CD14-positive monocyte (primary cell): Measurements from ENCODE around the gene AATK. TPM values are rescaled to one million over a fixed set of nuclear protein-coding genes. Genes with fewer than 3 reads are reported as not detected.
"Not testable (repeated sequence)": the region's sequence is repeated elsewhere in the genome, so short reads cannot be mapped to it uniquely, and the experiment has no call there.

ENCODE experiments used
- DNase-seq, 3 donors: peaks; one replicate each; pipeline ENCODE4 v3.0.0-alpha.2; 2011 to 2022
- H2AFZ ChIP-seq: 2 replicates; pipeline ENCODE4 v1.6.0; 2012; ENCODE audit warnings: mild to moderate bottlenecking, low read depth, low read length, inconsistent platforms; ENCODE audit not compliant: insufficient read depth, poor library complexity, severe bottlenecking
- H3K27ac ChIP-seq, 2 donors: 1 replicate in 1 of 2; 2 replicates in 1 of 2; pipeline ENCODE4 v1.5.1; 2012 to 2013; ENCODE audit warnings: low read length in 2 of 2, control low read depth in 1 of 2, inconsistent platforms in 1 of 2, low read depth in 1 of 2, mild to moderate bottlenecking in 1 of 2
- H3K27me3 ChIP-seq, 2 donors: one replicate each; pipeline versions ENCODE4 v1.6.0 to v1.6.1; 2011 to 2013; ENCODE audit warnings: low read length in 2 of 2; ENCODE audit not compliant: control insufficient read depth in 2 of 2, insufficient read depth in 2 of 2
- H3K36me3 ChIP-seq, 2 donors: replicated peaks in 1 of 2; 1 replicate in 1 of 2; 2 replicates in 1 of 2; pipeline versions ENCODE4 v1.5.1 to v1.6.1; 2012 to 2013; ENCODE audit warnings: low read length in 2 of 2, control low read depth in 1 of 2, inconsistent platforms in 1 of 2, mild to moderate bottlenecking in 1 of 2; ENCODE audit not compliant: insufficient read depth in 2 of 2, control insufficient read depth in 1 of 2
- H3K4me1 ChIP-seq, 2 donors: 1 replicate in 1 of 2; 2 replicates in 1 of 2; pipeline versions ENCODE4 v1.5.1 to v1.6.1; 2012 to 2013; ENCODE audit warnings: low read length in 2 of 2, control low read depth in 1 of 2, inconsistent platforms in 1 of 2, mild to moderate bottlenecking in 1 of 2, moderate library complexity in 1 of 2; ENCODE audit not compliant: insufficient read depth in 2 of 2, control insufficient read depth in 1 of 2
- H3K4me2 ChIP-seq: replicated peaks from 2 replicates; pipeline ENCODE3; 2012; ENCODE audit warnings: low read length, moderate library complexity, mild to moderate bottlenecking; ENCODE audit not compliant: poor library complexity, severe bottlenecking; ENCODE audit errors: extremely low read depth
- H3K4me3 ChIP-seq, 3 experiments: fragments of 200-600 bp in 1 of 3; sonication (generic) in 1 of 3; replicated peaks in 1 of 3; 1 replicate in 2 of 3; 2 replicates in 1 of 3; pipeline ENCODE4 v1.5.1; 2011 to 2013; ENCODE audit warnings: low read length in 3 of 3, mild to moderate bottlenecking in 3 of 3, control low read depth in 2 of 3, low read depth in 2 of 3, inconsistent platforms in 1 of 3, moderate library complexity in 1 of 3
- H3K79me2 ChIP-seq: 2 replicates; pipeline ENCODE4 v1.6.0; 2012; ENCODE audit warnings: mild to moderate bottlenecking, control low read depth, inconsistent platforms, low read length, moderate library complexity; ENCODE audit not compliant: insufficient read depth
- H3K9ac ChIP-seq: 2 replicates; pipeline ENCODE4 v1.6.0; 2017; ENCODE audit warnings: low read length, mild to moderate bottlenecking; ENCODE audit not compliant: insufficient read depth, poor library complexity, severe bottlenecking
- H3K9me3 ChIP-seq, 2 donors: replicated peaks in 1 of 2; 1 replicate in 1 of 2; 2 replicates in 1 of 2; pipeline versions ENCODE4 v1.5.1 to v1.6.1; 2012 to 2013; ENCODE audit warnings: low read length in 2 of 2, control low read depth in 1 of 2; ENCODE audit not compliant: control insufficient read depth in 1 of 2, insufficient read depth in 1 of 2
- H4K20me1 ChIP-seq: 2 replicates; pipeline ENCODE4 v1.6.0; 2012; ENCODE audit warnings: mild to moderate bottlenecking, low read length, control low read depth, moderate library complexity; ENCODE audit not compliant: insufficient read depth
- H3K27ac Mint-ChIP-seq, 7 donors: one replicate each; pipeline ENCODE4 v1.8.0; 2020; ENCODE audit warnings: mild to moderate bottlenecking in 7 of 7, mixed read lengths in 7 of 7, moderate library complexity in 6 of 7, inconsistent platforms in 2 of 7
- H3K27me3 Mint-ChIP-seq, 3 donors: one replicate each; pipeline ENCODE4 v1.8.0; 2021 to 2022; ENCODE audit warnings: low read depth in 3 of 3, mild to moderate bottlenecking in 3 of 3, mixed read lengths in 3 of 3, moderate library complexity in 3 of 3, inconsistent platforms in 1 of 3
- H3K36me3 Mint-ChIP-seq, 2 donors: one replicate each; pipeline ENCODE4 v1.8.0; 2020; ENCODE audit warnings: mixed read lengths in 2 of 2, inconsistent platforms in 1 of 2, mild to moderate bottlenecking in 1 of 2
- H3K4me1 Mint-ChIP-seq: one replicate; pipeline ENCODE4 v1.8.0; 2020; ENCODE audit warnings: mild to moderate bottlenecking, mixed read lengths
- H3K4me3 Mint-ChIP-seq, 2 donors: one replicate each; pipeline ENCODE4 v1.8.0; 2020; ENCODE audit warnings: mild to moderate bottlenecking in 2 of 2, mixed read lengths in 2 of 2, moderate library complexity in 1 of 2
- H3K9me3 Mint-ChIP-seq, 7 donors: one replicate each; pipeline ENCODE4 v1.8.0; 2020 to 2022; ENCODE audit warnings: mixed read lengths in 7 of 7, mild to moderate bottlenecking in 6 of 7, moderate library complexity in 6 of 7, inconsistent platforms in 2 of 7
- CTCF ChIP-seq: fragments of 200-600 bp; IDR thresholded peaks from one replicate; pipeline ENCODE4 v1.8.0; 2022; ENCODE audit warnings: antibody characterized with exemption, mild to moderate bottlenecking
- WGBS: methylation state at CpG from one replicate; pipeline ENCODE4 v1.1.5; 2013; ENCODE audit warnings: missing lambda C conversion rate; ENCODE audit not compliant: insufficient coverage; 5-methylcytosine and 5-hydroxymethylcytosine counted together
- intact Hi-C, 2 donors: fragments of 100-400 bp; cut with micrococcal nuclease; formaldehyde crosslinking; loops; one replicate each; pipeline versions ENCODE4 v1.15.0 to v1.15.1; 2023
- polyA plus RNA-seq, 3 donors: library from polyadenylated mRNA; depleted of rRNA in 1 of 3; unstranded in 2 of 3; stranded (reverse) in 1 of 3; fragments of 300-500 nt in 2 of 3; fragments of >200 nt in 1 of 3; fragmentation: Illumina TruSeq in 2 of 3; gene quantifications; 1 replicate in 2 of 3; 2 replicates in 1 of 3; pipeline ENCODE4 v1.2.3, GENCODE V29; 2012 to 2021

Gene AATK
- polyA plus RNA-seq, 3 donors, result 0.93 to 15.3 (median 2.0) TPM

GRCh38 chr17:81154961-81155360 lies 11.1 kb downstream of the AATK start:
- DNase-seq, result peak; percentile 85 to 92 (median 89)
- peak overlapping the region in 1 of 2 donors; percentile 60 for H3K4me3 Mint-ChIP-seq
- peak overlapping the region; percentile 32 to 97 (median 87) for H3K27ac Mint-ChIP-seq
- Histone ChIP-seq H3K9me3 (peaks cover 0 to 8% of the 10 kb centered on the region in 2 donors), H3K4me2 (no peak overlapping the region), H3K36me3 (no peaks in the 10 kb centered on the region), H3K79me2 (peaks cover 53% of the 10 kb centered on the region), H2AFZ (no peak overlapping the region), H4K20me1 (no peaks in the 10 kb centered on the region), H3K4me3 (no peak overlapping the region), H3K4me1 (peaks cover 51 to 64% of the 10 kb centered on the region in 2 donors), H3K27ac (peak overlapping the region; percentile 27 to 77), H3K9ac (no peak overlapping the region), H3K27me3 (no peaks in the 10 kb centered on the region)
- WGBS, result 14% methylated on average over 13 of the region's 18 CpGs
- no peak for TF ChIP-seq CTCF
- intact Hi-C loops, result no loop called here
- H3K27me3 Mint-ChIP-seq, result peaks cover 0 to 1% (median 1%) of the 10 kb centered on the region in 3 donors
- H3K9me3 Mint-ChIP-seq, result peaks cover 3 to 13% (median 10%) of the 10 kb centered on the region in 7 donors
- peaks cover 50% of the 10 kb centered on the region for H3K4me1 Mint-ChIP-seq
- peaks cover 15 to 24% of the 10 kb centered on the region in 2 donors for H3K36me3 Mint-ChIP-seq

GRCh38 chr17:81154016-81154415 lies 12.0 kb downstream of the AATK start:
- DNase-seq, intact Hi-C loops, H3K4me3 ChIP-seq, H3K9ac ChIP-seq, H3K36me3 ChIP-seq, H3K4me3 Mint-ChIP-seq, H4K20me1 ChIP-seq, H2AFZ ChIP-seq, H3K9me3 ChIP-seq, H3K27me3 Mint-ChIP-seq, H3K4me2 ChIP-seq, H3K27me3 ChIP-seq: not testable (repeated sequence)
- peaks cover 15 to 26% of the 10 kb centered on the region in 2 donors for H3K36me3 Mint-ChIP-seq
- peak overlapping the region; percentile 97 to 100 for H3K27ac ChIP-seq
- H3K27ac Mint-ChIP-seq, result peak overlapping the region; percentile 93 to 100 (median 98)
- peaks cover 50% of the 10 kb centered on the region for H3K79me2 ChIP-seq
- no CpG with 5 or more reads among the region's 9 CpGs for WGBS
- H3K9me3 Mint-ChIP-seq, result peaks cover 3 to 13% (median 10%) of the 10 kb centered on the region in 7 donors
- H3K4me1 ChIP-seq, result peaks cover 51 to 64% of the 10 kb centered on the region in 2 donors
- H3K4me1 Mint-ChIP-seq, result peaks cover 56% of the 10 kb centered on the region
